Karpas-422 (cell line): ENCODE measurements around the gene VPS13A. TPM values are rescaled to one million over a fixed set of nuclear protein-coding genes. Genes with fewer than 3 reads are reported as not detected.

Experiments
- DNase-seq: peaks from one replicate; pipeline ENCODE4 v3.0.0-alpha.2; 2015
- H2AFZ ChIP-seq: fragments of 200-600 bp; sonication (generic); 2 replicates; pipeline ENCODE4 v1.6.1; 2014; ENCODE audit warnings: antibody characterized with exemption, low read length, mixed read lengths
- H3K27ac ChIP-seq: fragments of 200-600 bp; sonication (generic); 2 replicates; pipeline ENCODE4 v1.5.1; 2014; ENCODE audit warnings: mild to moderate bottlenecking, low read length, moderate library complexity
- H3K27me3 ChIP-seq: fragments of 200-600 bp; sonication (generic); 2 replicates; pipeline ENCODE4 v1.6.1; 2014; ENCODE audit warnings: low read length, mixed read lengths
- H3K36me3 ChIP-seq: fragments of 200-600 bp; sonication (generic); 2 replicates; pipeline ENCODE4 v1.6.1; 2014; ENCODE audit warnings: low read length, mixed read lengths; ENCODE audit not compliant: insufficient read depth
- H3K4me1 ChIP-seq: fragments of 200-600 bp; sonication (generic); 2 replicates; pipeline ENCODE4 v1.6.1; 2014; ENCODE audit warnings: mild to moderate bottlenecking, low read length, mixed read lengths
- H3K4me2 ChIP-seq: fragments of 200-600 bp; sonication (generic); 2 replicates; pipeline ENCODE4 v1.6.1; 2014; ENCODE audit warnings: low read length, low read depth, mild to moderate bottlenecking; ENCODE audit not compliant: poor library complexity, severe bottlenecking
- H3K4me3 ChIP-seq: fragments of 200-600 bp; sonication (generic); 2 replicates; pipeline ENCODE4 v1.5.1; 2014; ENCODE audit warnings: mild to moderate bottlenecking, antibody characterized with exemption, low read length, mixed read lengths
- H3K79me2 ChIP-seq: fragments of 200-600 bp; sonication (generic); 2 replicates; pipeline ENCODE4 v1.6.1; 2014; ENCODE audit warnings: mild to moderate bottlenecking, low read length, mixed read lengths
- H3K9ac ChIP-seq: fragments of 200-600 bp; sonication (generic); 2 replicates; pipeline ENCODE4 v1.6.0; 2014; ENCODE audit warnings: low read length
- H3K9me2 ChIP-seq: fragments of 200-600 bp; sonication (generic), shearing (Covaris generic); replicated peaks from 2 replicates; pipeline ENCODE4 v1.6.0; 2014; ENCODE audit warnings: mild to moderate bottlenecking, low read length, moderate library complexity; ENCODE audit not compliant: insufficient read depth
- H3K9me3 ChIP-seq: fragments of 300-700, 200-600 bp; sonication (generic); 2 replicates; pipeline ENCODE4 v1.6.1; 2014; ENCODE audit warnings: low read length, mixed read lengths
- H4K20me1 ChIP-seq: fragments of 200-600 bp; sonication (generic); 2 replicates; pipeline ENCODE4 v1.6.1; 2014; ENCODE audit warnings: mild to moderate bottlenecking, antibody characterized with exemption, low read length, low read depth; ENCODE audit not compliant: insufficient read depth
- total RNA-seq: library from RNA; depleted of rRNA; stranded (reverse); fragments of >200 nt; shearing (Covaris generic); gene quantifications from 2 replicates; pipeline ENCODE4 v1.2.3, GENCODE V29; 2014; ENCODE audit warnings: low replicate concordance

VPS13A gene
- total RNA-seq, 1 experiment from 2014 or later = 141 TPM

DNA sequence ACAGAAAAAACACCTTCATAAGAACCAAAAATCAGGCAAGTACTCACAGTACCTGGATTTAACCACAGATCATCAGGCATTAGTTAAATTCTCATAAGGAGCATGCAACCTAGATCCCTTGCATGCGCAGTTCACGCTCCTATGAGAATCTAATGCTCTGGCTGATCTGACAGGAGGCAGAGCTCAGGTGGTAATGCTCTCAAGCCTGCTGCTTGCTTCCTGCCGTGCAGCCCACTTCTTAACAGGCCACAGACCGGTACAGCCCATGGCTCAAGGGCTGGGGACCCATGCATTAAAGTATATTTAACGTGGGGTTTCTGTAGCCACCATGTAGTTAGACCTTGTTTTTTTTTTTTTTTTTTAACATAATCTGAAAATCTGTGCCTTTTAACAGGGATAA, 147.7 kb downstream of the VPS13A start:
- Histone ChIP-seq H3K27me3 (no peaks in the 10 kb centered on the region), H3K4me2 (no peak overlapping the region), H3K9me2 (no peaks in the 10 kb centered on the region), H4K20me1 (no peaks in the 10 kb centered on the region), H3K4me1 (no peaks in the 10 kb centered on the region), H3K4me3 (no peak overlapping the region), H3K36me3 (peaks cover 42% of the 10 kb centered on the region), H3K9ac (no peak overlapping the region), H2AFZ (no peak overlapping the region), H3K79me2 (no peaks in the 10 kb centered on the region), H3K27ac (no peak overlapping the region), H3K9me3 (no peaks in the 10 kb centered on the region)
- DNase-seq = no peak

DNA sequence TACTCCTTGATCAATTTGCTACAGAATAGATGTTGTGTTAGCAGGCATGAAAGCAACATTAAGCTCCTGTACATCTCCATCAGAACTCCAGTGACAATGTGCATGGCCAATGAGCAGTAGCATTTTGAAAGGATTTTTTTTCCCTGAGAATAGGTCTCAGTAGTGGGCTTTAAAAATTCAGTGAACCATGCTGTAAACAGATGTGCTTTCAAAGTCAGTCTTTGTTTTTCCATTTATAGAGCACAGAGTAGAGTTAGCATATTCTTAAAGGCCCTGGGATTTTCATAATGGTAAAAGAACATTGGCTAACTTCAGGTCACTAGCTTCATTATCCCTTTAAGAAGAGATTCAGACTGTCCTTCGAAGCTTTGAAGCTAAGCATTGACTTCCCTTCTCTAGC, 150.8 kb downstream of the VPS13A start:
- peaks cover 29% of the 10 kb centered on the region; the same call in 1 of the 2 replicates for H3K36me3 ChIP-seq
- H2AFZ ChIP-seq = no peak overlapping the region
- no peak overlapping the region for H3K27ac ChIP-seq
- no peaks in the 10 kb centered on the region for H3K9me3 ChIP-seq
- no peak overlapping the region for H3K4me2 ChIP-seq
- H3K79me2 ChIP-seq = peaks cover 3% of the 10 kb centered on the region; the same call in 1 of the 2 replicates
- H3K4me3 ChIP-seq = no peak overlapping the region
- no peaks in the 10 kb centered on the region for H3K4me1 ChIP-seq
- H3K9me2 ChIP-seq = no peaks in the 10 kb centered on the region
- H4K20me1 ChIP-seq = no peaks in the 10 kb centered on the region
- H3K9ac ChIP-seq = no peak overlapping the region
- H3K27me3 ChIP-seq = no peaks in the 10 kb centered on the region
- no peak for DNase-seq

DNA sequence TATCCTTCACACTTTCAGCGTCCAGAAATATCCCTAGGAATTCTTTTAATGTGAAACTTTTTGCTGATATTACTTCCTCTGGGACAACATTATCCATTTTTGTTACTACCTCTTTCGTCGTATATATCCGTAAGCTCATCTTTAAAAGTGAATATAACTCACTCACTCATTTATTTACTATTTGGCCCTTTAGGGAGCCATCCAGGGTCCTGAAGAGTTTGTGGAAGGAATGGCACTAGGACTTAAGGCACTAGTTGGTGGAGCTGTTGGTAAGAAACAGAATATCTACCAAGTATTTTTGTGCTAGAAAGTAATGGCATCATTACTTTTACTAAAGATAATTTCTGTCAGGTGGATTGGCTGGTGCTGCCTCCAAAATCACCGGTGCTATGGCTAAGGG, 192.7 kb downstream of the VPS13A start:
- Histone ChIP-seq H3K36me3 (peaks cover 47% of the 10 kb centered on the region), H3K79me2 (no peaks in the 10 kb centered on the region), H3K4me1 (peaks cover 4% of the 10 kb centered on the region; the same call in 1 of the 2 replicates), H3K4me2 (no peak overlapping the region), H2AFZ (no peak overlapping the region), H3K9me2 (no peaks in the 10 kb centered on the region), H3K4me3 (no peak overlapping the region), H3K27ac (no peak overlapping the region), H3K9me3 (no peaks in the 10 kb centered on the region), H3K9ac (no peak overlapping the region), H3K27me3 (no peaks in the 10 kb centered on the region), H4K20me1 (no peaks in the 10 kb centered on the region)
- DNase-seq = no peak

DNA sequence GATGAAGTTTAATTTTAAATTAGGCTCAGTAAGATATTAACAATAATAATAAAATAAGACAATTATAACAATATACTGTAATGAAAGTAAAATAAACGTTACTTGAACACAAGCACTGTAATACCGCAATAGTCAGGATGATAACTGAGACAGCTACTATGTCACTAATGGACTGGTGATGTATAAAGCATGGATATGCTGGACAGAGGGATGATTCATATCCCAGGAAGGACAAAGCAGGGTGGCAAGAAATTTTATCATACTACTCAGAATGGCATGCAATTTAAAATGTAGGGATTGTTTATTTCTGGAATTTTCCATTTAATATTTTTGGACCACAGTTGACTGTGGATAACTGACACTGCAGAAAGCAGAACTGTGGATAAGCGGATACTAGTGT, 196.9 kb downstream of the VPS13A start:
- no peak overlapping the region for H3K4me3 ChIP-seq
- peaks cover 7% of the 10 kb centered on the region for H3K79me2 ChIP-seq

DNA sequence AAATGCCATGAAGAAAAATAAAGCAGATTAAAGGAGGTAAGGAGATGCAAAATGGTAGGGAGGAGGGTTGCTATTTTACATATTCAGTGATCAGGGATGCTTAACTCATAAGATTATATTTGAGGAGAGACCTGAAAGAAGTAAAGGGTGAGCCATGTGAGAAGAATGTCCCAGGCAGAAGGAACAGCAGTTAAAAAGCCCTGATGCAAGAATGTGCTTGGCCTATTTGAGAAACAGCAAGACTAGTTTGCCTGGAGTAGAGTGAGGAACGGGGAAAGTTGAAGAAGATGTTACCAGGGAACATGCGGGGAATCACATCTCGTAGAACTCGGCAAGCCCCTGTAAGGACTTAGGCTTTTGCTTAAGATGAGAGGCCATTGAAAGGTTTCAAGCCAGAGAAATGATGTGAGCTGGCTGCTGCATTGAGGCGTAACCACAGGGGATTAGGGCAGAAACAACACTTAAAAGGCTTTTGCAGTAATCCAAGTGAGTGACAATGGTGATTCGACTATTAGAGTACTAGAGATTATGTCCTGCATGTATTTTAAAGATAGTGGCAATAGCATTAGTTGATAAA, 198.7 kb downstream of the VPS13A start:
- H4K20me1 ChIP-seq = no peaks in the 10 kb centered on the region
- no peaks in the 10 kb centered on the region for H3K9me2 ChIP-seq
- H3K27me3 ChIP-seq = no peaks in the 10 kb centered on the region
- no peak overlapping the region for H2AFZ ChIP-seq
- H3K36me3 ChIP-seq = peaks cover 4% of the 10 kb centered on the region
- H3K9ac ChIP-seq = no peak overlapping the region
- peak overlapping the region; percentile 33 for H3K27ac ChIP-seq
- no peak overlapping the region for H3K4me3 ChIP-seq
- peaks cover 19% of the 10 kb centered on the region for H3K4me1 ChIP-seq
- DNase-seq = no peak
- peaks cover 7% of the 10 kb centered on the region for H3K79me2 ChIP-seq
- H3K9me3 ChIP-seq = no peaks in the 10 kb centered on the region
- H3K4me2 ChIP-seq = no peak overlapping the region

More for the DNA sequence above, 196.9 kb downstream of the VPS13A start:
- no peaks in the 10 kb centered on the region for H3K9me2 ChIP-seq
- H3K9ac ChIP-seq = no peak overlapping the region
- no peaks in the 10 kb centered on the region for H3K9me3 ChIP-seq
- peaks cover 19% of the 10 kb centered on the region for H3K4me1 ChIP-seq
- H2AFZ ChIP-seq = no peak overlapping the region
- H3K27ac ChIP-seq = no peak overlapping the region
- peaks cover 22% of the 10 kb centered on the region for H3K36me3 ChIP-seq
- H3K4me2 ChIP-seq = no peak overlapping the region
- DNase-seq = no peak
- no peaks in the 10 kb centered on the region for H4K20me1 ChIP-seq
- H3K27me3 ChIP-seq = no peaks in the 10 kb centered on the region

DNA sequence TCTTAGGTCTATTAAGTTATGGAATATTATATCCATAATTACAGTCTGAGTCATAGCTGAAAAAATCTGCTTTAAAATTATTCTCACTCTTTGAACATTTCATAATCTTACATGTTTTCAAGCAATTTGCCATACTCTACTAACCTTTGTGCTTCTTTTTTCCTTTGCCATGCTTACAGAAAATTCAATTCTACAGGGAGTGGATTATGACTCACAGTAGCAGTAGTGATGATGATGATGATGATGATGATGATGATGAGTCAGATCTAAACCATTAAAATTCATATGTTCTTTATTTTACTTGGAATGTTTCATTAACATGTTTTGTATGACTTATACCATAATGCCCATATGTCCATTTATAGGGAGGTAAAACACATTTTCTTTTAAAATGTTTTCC, 207.1 kb downstream of the VPS13A start:
- Histone ChIP-seq H3K9me3 (no peaks in the 10 kb centered on the region), H3K27me3 (no peaks in the 10 kb centered on the region), H3K9ac (no peak overlapping the region), H3K4me3 (no peak overlapping the region), H3K36me3 (peaks cover 15% of the 10 kb centered on the region), H3K9me2 (no peaks in the 10 kb centered on the region), H4K20me1 (no peaks in the 10 kb centered on the region), H3K27ac (no peak overlapping the region), H3K4me2 (no peak overlapping the region), H3K79me2 (no peaks in the 10 kb centered on the region), H3K4me1 (no peaks in the 10 kb centered on the region), H2AFZ (no peak overlapping the region)
- no peak for DNase-seq

DNA sequence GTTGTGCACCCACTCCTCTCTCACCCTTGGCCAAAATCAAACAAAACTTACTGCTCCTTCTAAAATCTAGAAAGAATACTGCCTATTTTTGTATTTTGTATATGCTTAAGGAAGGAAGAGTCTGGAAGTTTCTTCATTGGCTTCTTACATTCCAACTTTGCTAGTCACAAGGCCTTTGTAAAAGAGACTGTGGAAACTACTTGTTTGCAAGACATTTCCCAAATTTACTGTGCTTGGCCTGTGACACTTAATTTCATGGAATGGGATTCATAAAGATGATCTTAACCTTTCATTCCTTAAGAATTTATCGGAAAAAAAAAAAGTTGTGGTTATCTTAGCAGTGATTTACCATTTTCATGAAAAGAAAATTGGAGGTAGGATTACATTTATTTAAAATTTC, 208.9 kb downstream of the VPS13A start:
- Histone ChIP-seq H3K36me3 (peaks cover 22% of the 10 kb centered on the region), H3K4me1 (no peaks in the 10 kb centered on the region), H3K4me2 (no peak overlapping the region), H4K20me1 (no peaks in the 10 kb centered on the region), H3K79me2 (no peaks in the 10 kb centered on the region), H3K27ac (no peak overlapping the region), H2AFZ (no peak overlapping the region), H3K9ac (no peak overlapping the region), H3K9me3 (no peaks in the 10 kb centered on the region), H3K4me3 (no peak overlapping the region), H3K27me3 (no peaks in the 10 kb centered on the region), H3K9me2 (no peaks in the 10 kb centered on the region)
- no peak for DNase-seq

DNA sequence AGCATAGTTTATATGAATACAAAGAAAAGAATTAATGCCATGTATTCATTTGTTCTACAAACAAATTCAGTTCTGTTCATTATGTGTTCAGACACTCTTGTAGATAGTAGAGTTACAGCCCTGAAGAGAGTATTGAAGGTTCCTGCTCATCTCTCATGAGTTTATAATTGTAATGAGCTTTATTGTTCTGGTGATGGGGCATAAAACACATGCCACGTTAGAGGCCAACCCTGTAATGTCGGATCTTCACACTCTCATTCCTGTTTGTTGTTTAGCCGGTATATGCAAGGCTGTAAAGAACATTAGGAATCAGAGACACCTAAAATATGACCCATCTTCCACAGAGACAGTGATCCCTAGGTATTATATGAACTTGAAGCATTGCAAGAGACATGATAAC, 214.5 kb downstream of the VPS13A start:
- Histone ChIP-seq H3K4me2 (no peak overlapping the region), H3K4me3 (no peak overlapping the region), H3K9me2 (no peaks in the 10 kb centered on the region), H3K79me2 (no peaks in the 10 kb centered on the region), H4K20me1 (no peaks in the 10 kb centered on the region), H3K27me3 (no peaks in the 10 kb centered on the region), H3K4me1 (no peaks in the 10 kb centered on the region), H2AFZ (no peak overlapping the region), H3K36me3 (peaks cover 8% of the 10 kb centered on the region; the same call in 1 of the 2 replicates), H3K27ac (no peak overlapping the region), H3K9ac (no peak overlapping the region), H3K9me3 (no peaks in the 10 kb centered on the region)
- no peak for DNase-seq
